A549 (cell line): ENCODE measurements around the gene TLCD2.

Experiments
- BHLHE40 ChIP-seq: IDR thresholded peaks from 2 replicates; pipeline ENCODE4 v1.6.1; 2012; ENCODE audit warnings: low read depth, low read length, inconsistent platforms
- CEBPB ChIP-seq, 2 experiments: fragments of >200 bp in 1 of 2; sonication (Bioruptor Twin) in 1 of 2; formaldehyde crosslinking in 1 of 2; IDR thresholded peaks; 2 replicates each; pipeline ENCODE4 v1.6.1; 2012 to 2016
- CTCF ChIP-seq: fragments of >200 bp; sonication (Bioruptor Twin); formaldehyde crosslinking; IDR thresholded peaks from 3 replicates; pipeline ENCODE4 v1.5.1; 2016
- EP300 ChIP-seq, 2 experiments: fragments of >200 bp; sonication (Bioruptor Twin); formaldehyde crosslinking; IDR thresholded peaks; 2 replicates in 1 of 2; 3 replicates in 1 of 2; pipeline ENCODE4 v1.6.1; 2016 to 2017
- HOXA7 ChIP-seq: fragments of 250-450 bp; sonication (Bioruptor Pico); IDR thresholded peaks from 2 replicates; pipeline ENCODE4 v1.5.0; 2020; ENCODE audit warnings: mild to moderate bottlenecking, moderate library complexity
- KDM1A ChIP-seq: fragments of 200-600 bp; sonication (generic); IDR thresholded peaks from 2 replicates; pipeline ENCODE4 v1.6.1; 2016; ENCODE audit warnings: low read depth, mild to moderate bottlenecking
- POLR2A ChIP-seq: IDR thresholded peaks from 2 replicates; pipeline ENCODE4 v1.6.1; 2012; ENCODE audit warnings: mild to moderate bottlenecking, low read length
- SMC3 ChIP-seq: fragments of >200 bp; sonication (Bioruptor Twin); formaldehyde crosslinking; IDR thresholded peaks from 3 replicates; pipeline ENCODE4 v1.6.1; 2018; ENCODE audit warnings: inconsistent platforms
- SREBF2 ChIP-seq: fragments of 450-650 bp; IDR thresholded peaks from 2 replicates; pipeline ENCODE4 v1.6.1; 2014; ENCODE audit warnings: mild to moderate bottlenecking, moderate library complexity
- TFCP2L1 ChIP-seq: fragments of 250-450 bp; sonication (Bioruptor Pico); IDR thresholded peaks from 2 replicates; pipeline ENCODE4 v1.5.0; 2021; ENCODE audit warnings: mild to moderate bottlenecking
- USF2 ChIP-seq: fragments of 450-650 bp; IDR thresholded peaks from 2 replicates; pipeline ENCODE4 v1.6.1; 2014; ENCODE audit warnings: antibody characterized with exemption
- TF ChIP-seq, protein P1 (sequence below): fragments of 200-600 bp; sonication (generic); IDR thresholded peaks from 2 replicates; pipeline ENCODE4 v1.6.1; 2016; ENCODE audit warnings: antibody characterized with exemption, mild to moderate bottlenecking, moderate library complexity
- TF ChIP-seq, protein P2 (sequence below): fragments of 150-350 bp; IDR thresholded peaks from 2 replicates; pipeline ENCODE4 v1.6.1; 2014; ENCODE audit warnings: low read depth, mild to moderate bottlenecking, low read length

- TF ChIP-seq CTCF (no peak), HOXA7 (no peak), USF2 (no peak), SMC3 (no peak), TFCP2L1 (CRISPR knock-in tag) (no peak), BHLHE40 (no peak), POLR2A (no peak), SREBF2 (no peak), EP300 (IDR thresholded peaks at IDR 0.05) (no peak), CEBPB (IDR thresholded peaks at IDR 0.05) (no peak), KDM1A (no peak)
- TF ChIP-seq, protein P1, sequence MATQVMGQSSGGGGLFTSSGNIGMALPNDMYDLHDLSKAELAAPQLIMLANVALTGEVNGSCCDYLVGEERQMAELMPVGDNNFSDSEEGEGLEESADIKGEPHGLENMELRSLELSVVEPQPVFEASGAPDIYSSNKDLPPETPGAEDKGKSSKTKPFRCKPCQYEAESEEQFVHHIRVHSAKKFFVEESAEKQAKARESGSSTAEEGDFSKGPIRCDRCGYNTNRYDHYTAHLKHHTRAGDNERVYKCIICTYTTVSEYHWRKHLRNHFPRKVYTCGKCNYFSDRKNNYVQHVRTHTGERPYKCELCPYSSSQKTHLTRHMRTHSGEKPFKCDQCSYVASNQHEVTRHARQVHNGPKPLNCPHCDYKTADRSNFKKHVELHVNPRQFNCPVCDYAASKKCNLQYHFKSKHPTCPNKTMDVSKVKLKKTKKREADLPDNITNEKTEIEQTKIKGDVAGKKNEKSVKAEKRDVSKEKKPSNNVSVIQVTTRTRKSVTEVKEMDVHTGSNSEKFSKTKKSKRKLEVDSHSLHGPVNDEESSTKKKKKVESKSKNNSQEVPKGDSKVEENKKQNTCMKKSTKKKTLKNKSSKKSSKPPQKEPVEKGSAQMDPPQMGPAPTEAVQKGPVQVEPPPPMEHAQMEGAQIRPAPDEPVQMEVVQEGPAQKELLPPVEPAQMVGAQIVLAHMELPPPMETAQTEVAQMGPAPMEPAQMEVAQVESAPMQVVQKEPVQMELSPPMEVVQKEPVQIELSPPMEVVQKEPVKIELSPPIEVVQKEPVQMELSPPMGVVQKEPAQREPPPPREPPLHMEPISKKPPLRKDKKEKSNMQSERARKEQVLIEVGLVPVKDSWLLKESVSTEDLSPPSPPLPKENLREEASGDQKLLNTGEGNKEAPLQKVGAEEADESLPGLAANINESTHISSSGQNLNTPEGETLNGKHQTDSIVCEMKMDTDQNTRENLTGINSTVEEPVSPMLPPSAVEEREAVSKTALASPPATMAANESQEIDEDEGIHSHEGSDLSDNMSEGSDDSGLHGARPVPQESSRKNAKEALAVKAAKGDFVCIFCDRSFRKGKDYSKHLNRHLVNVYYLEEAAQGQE = no peak
- TF ChIP-seq, protein P2, sequence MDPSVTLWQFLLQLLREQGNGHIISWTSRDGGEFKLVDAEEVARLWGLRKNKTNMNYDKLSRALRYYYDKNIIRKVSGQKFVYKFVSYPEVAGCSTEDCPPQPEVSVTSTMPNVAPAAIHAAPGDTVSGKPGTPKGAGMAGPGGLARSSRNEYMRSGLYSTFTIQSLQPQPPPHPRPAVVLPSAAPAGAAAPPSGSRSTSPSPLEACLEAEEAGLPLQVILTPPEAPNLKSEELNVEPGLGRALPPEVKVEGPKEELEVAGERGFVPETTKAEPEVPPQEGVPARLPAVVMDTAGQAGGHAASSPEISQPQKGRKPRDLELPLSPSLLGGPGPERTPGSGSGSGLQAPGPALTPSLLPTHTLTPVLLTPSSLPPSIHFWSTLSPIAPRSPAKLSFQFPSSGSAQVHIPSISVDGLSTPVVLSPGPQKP = no peak
Measured at GRCh38 chr17:1713160-1713877, 3.1 kb upstream of the TLCD2 start.
